ENCODE data around the gene GTF2E1. TPM values are rescaled to one million over a fixed set of nuclear protein-coding genes. Genes with fewer than 3 reads are reported as not detected.

GTF2E1 gene
- total and polyA plus RNA-seq, 10 of the 15 experiments (the other 5 are each of a cell fraction or from before 2014, with no cell fraction given), result 9.2 to 24.9 (median 16.2) TPM

GRCh38 chr3:120742198-120742848 lies at the start of gene GTF2E1, which contains the start of gene RABL3 (continued):
- TF ChIP-seq FOXK2 (IDR thresholded peaks at IDR 0.05) (no peak), ELK1 (IDR thresholded peaks at IDR 0.05; ENCODE audit: low read depth, low read length) (0 out of 2 replicates have a peak, but pooled peaks have one; percentile 36), NBN (IDR thresholded peaks at IDR 0.05) (peak; percentile 74), SP1 (IDR thresholded peaks at IDR 0.05; ENCODE audit: low read depth, low read length) (peak; percentile 91), MLLT1 (IDR thresholded peaks at IDR 0.05) (no peak), JUND (IDR thresholded peaks at IDR 0.05; ENCODE audit: low read depth, low read length) (no peak), YBX1 (IDR thresholded peaks at IDR 0.05) (no peak), NR2C2 (IDR thresholded peaks at IDR 0.05; ENCODE audit: borderline replicate concordance, control insufficient read depth, insufficient read length, low read depth) (no peak), EGR1 (IDR thresholded peaks at IDR 0.05; ENCODE audit: borderline replicate concordance in 1 of 2, low read depth in 2 of 2, low read length in 2 of 2) (peak in 1 of 2 experiments; percentile 43; a peak in 1 of 3 replicates)
